ENCODE results near the gene ZNF791.

- TF ChIP-seq YY1 (IDR thresholded peaks at IDR 0.05; ENCODE audit: insufficient read depth, insufficient read length) (no peak), ZNF274 (IDR thresholded peaks at IDR 0.05; ENCODE audit: low read depth, low read length) (peak; percentile 78)
These were observed 17.6 kb downstream of the ZNF791 start for GRCh38 chr19:12628040-12629022.
